ENCODE data around the gene PITPNC1. TPM values are rescaled to one million over a fixed set of nuclear protein-coding genes. Genes with fewer than 3 reads are reported as not detected.
"Not testable (repeated sequence)": the region's sequence is repeated elsewhere in the genome, so short reads cannot be mapped to it uniquely, and the experiment has no call there.

The PITPNC1 gene
- total and polyA plus RNA-seq, 2 donors (not counting 3 experiments of a cell fraction or from before 2014, with no cell fraction given), result 2.4 to 9.6 TPM

- intact Hi-C loops (cut with micrococcal nuclease) (no loop called here), dilution Hi-C loops (cut with MboI; ENCODE audit: extremely low pct_ligation_motif_present, low sequenced_read_pairs) (no loop called here)
- DNase-seq (ENCODE audit: low read depth, low spot score), result no peak
- Histone ChIP-seq H2AFZ (ENCODE audit: low read depth, low read length) (no peak overlapping the region), H3K79me2 (ENCODE audit: control insufficient read depth, insufficient read depth, low read length) (no peaks in the 10 kb centered on the region), H3K4me3 (replicated peaks in 1 of 3; ENCODE audit: insufficient read depth in 1 of 3, low read depth in 1 of 3, low read length in 3 of 3) (no peak overlapping the region), H3K4me2 (ENCODE audit: insufficient read depth, low read length) (no peak overlapping the region), H3K27ac (ENCODE audit: insufficient read depth, low read depth, low read length) (no peak overlapping the region), H3K27me3 (ENCODE audit: control insufficient read depth in 2 of 2, insufficient read depth in 2 of 2, low read length in 2 of 2) (peaks cover 0 to 7% of the 10 kb centered on the region in 2 experiments), H4K20me1 (replicated peaks; ENCODE audit: control insufficient read depth, extremely low read depth, insufficient read depth, low read length) (no peaks in the 10 kb centered on the region), H3K9me3 (replicated peaks; ENCODE audit: control insufficient read depth, insufficient read depth, low read length) (no peaks in the 10 kb centered on the region), H3K4me1 (ENCODE audit: control insufficient read depth, extremely low read depth, insufficient read depth, low read length) (no peaks in the 10 kb centered on the region), H3K36me3 (ENCODE audit: control insufficient read depth in 2 of 2, extremely low read depth in 1 of 2, insufficient read depth in 2 of 2, low read length in 2 of 2) (no peaks in the 10 kb centered on the region), H3K9ac (replicated peaks; ENCODE audit: extremely low read depth, insufficient read depth, low read length) (no peak overlapping the region), H3K9me1 (replicated peaks; ENCODE audit: control insufficient read depth, extremely low read depth, insufficient read depth, low read length) (no peaks in the 10 kb centered on the region)
- TF ChIP-seq MAX (IDR thresholded peaks at IDR 0.05; ENCODE audit: insufficient read depth, insufficient read length), result no peak
- no peak for TF ChIP-seq POLR2A (IDR thresholded peaks at IDR 0.05; ENCODE audit: low read depth, low read length)
- no peak for TF ChIP-seq GATA2 (IDR thresholded peaks at IDR 0.05; ENCODE audit: insufficient read depth, insufficient read length, low read depth, low read length)
- no peak for TF ChIP-seq EZH2 (IDR thresholded peaks at IDR 0.05; ENCODE audit: borderline replicate concordance, low read depth, low read length, severe bottlenecking)
- TF ChIP-seq JUN (IDR thresholded peaks at IDR 0.05; ENCODE audit: borderline replicate concordance, insufficient read depth, insufficient read length, low read depth), result no peak
- TF ChIP-seq MYC (IDR thresholded peaks at IDR 0.05; ENCODE audit: low read depth, low read length), result no peak
- TF ChIP-seq FOS (IDR thresholded peaks at IDR 0.05; ENCODE audit: borderline replicate concordance, insufficient read depth, low read length), result no peak
- no peak for TF ChIP-seq POLR2AphosphoS5 (IDR thresholded peaks at IDR 0.05; ENCODE audit: insufficient read depth, low read depth, low read length)
- no peak for TF ChIP-seq CTCF (IDR thresholded peaks at IDR 0.05; ENCODE audit: extremely low read depth in 1 of 2, insufficient read depth in 1 of 2, low read depth in 1 of 2, low read length in 2 of 2)
- no peak for FAIRE-seq
- ChIA-PET CTCF (interaction anchor here (1.9 kb wide), 1 partner anchor 18 kb away, joined by 7 read pairs; no protein-coding TSS in a partner anchor), POLR2A (no interaction called here)
- no TSS peak for BruUV-seq (replicated peaks)
Observed at GRCh38 chr17:67493812-67494211, 116.7 kb downstream of the PITPNC1 start.

- CTCF ChIA-PET, result interaction anchor here (1.0 kb wide), 1 partner anchor 35 kb away, joined by 3 read pairs; no protein-coding TSS in a partner anchor
- BruUV-seq (replicated peaks); H3K4me2 ChIP-seq (ENCODE audit: insufficient read depth, low read length); intact Hi-C loops (cut with micrococcal nuclease); FAIRE-seq; H3K4me1 ChIP-seq (ENCODE audit: control insufficient read depth, extremely low read depth, insufficient read depth, low read length); DNase-seq (ENCODE audit: low read depth, low spot score); H4K20me1 ChIP-seq (replicated peaks; ENCODE audit: control insufficient read depth, extremely low read depth, insufficient read depth, low read length); H3K79me2 ChIP-seq (ENCODE audit: control insufficient read depth, insufficient read depth, low read length); H3K4me3 ChIP-seq (replicated peaks in 1 of 3; ENCODE audit: insufficient read depth in 1 of 3, low read depth in 1 of 3, low read length in 3 of 3); H3K27me3 ChIP-seq (ENCODE audit: control insufficient read depth in 2 of 2, insufficient read depth in 2 of 2, low read length in 2 of 2); H2AFZ ChIP-seq (ENCODE audit: low read depth, low read length); H3K27ac ChIP-seq (ENCODE audit: insufficient read depth, low read depth, low read length); H3K36me3 ChIP-seq (ENCODE audit: control insufficient read depth in 2 of 2, extremely low read depth in 1 of 2, insufficient read depth in 2 of 2, low read length in 2 of 2); dilution Hi-C loops (cut with MboI; ENCODE audit: extremely low pct_ligation_motif_present, low sequenced_read_pairs); H3K9ac ChIP-seq (replicated peaks; ENCODE audit: extremely low read depth, insufficient read depth, low read length); H3K9me3 ChIP-seq (replicated peaks; ENCODE audit: control insufficient read depth, insufficient read depth, low read length); H3K9me1 ChIP-seq (replicated peaks; ENCODE audit: control insufficient read depth, extremely low read depth, insufficient read depth, low read length): not testable (repeated sequence)
- POLR2A ChIA-PET, result interaction anchor here (1.1 kb wide), 1 partner anchor 84 kb away, joined by 4 read pairs; no protein-coding TSS in a partner anchor
Observed at GRCh38 chr17:67495534-67495933, 118.5 kb downstream of the PITPNC1 start.

All from endothelial cell of umbilical vein (primary cell).